GM12892 (cell line): ENCODE measurements around the gene GNAL.

Experiments used
- POLR2A ChIP-seq: IDR thresholded peaks from 2 replicates; pipeline ENCODE4 v1.6.1; 2011; ENCODE audit warnings: low read depth, low read length, control low read depth
- POLR2AphosphoS5 ChIP-seq: IDR thresholded peaks from 2 replicates; pipeline ENCODE4 v1.6.1; 2011; ENCODE audit warnings: low read depth, low read length, control low read depth
- TAF1 ChIP-seq: IDR thresholded peaks from 2 replicates; pipeline ENCODE4 v1.6.1; 2011; ENCODE audit warnings: low read depth, mild to moderate bottlenecking, control low read depth, low read length, borderline replicate concordance

- TF ChIP-seq POLR2A (no peak), POLR2AphosphoS5 (no peak), TAF1 (no peak)
Measured at GRCh38 chr18:11784674-11785304, 95.7 kb downstream of the GNAL start.
